Left lobe of liver (tissue), 2 donors: ENCODE results near the gene CCSER2. TPM values are rescaled to one million over a fixed set of nuclear protein-coding genes. Genes with fewer than 3 reads are reported as not detected.
"Not testable (repeated sequence)": the region's sequence is repeated elsewhere in the genome, so short reads cannot be mapped to it uniquely, and the experiment has no call there.

Experiments
- ATAC-seq: fragments of 200-7000 bp; cut with Tn5 transposase; one replicate; pipeline ENCODE4 v1.9.1; 2020; ENCODE audit warnings: mild to moderate bottlenecking, moderate library complexity
- DNase-seq: peaks from one replicate; pipeline ENCODE4 v3.0.0-alpha.2; 2020; ENCODE audit warnings: low spot score
- total RNA-seq: library from RNA; stranded (reverse); gene quantifications from one replicate; pipeline ENCODE4 v1.2.1, GENCODE V29; 2021
- donor health status: DM: no; HTN: no; CAD: no; lungs with moderate emphysema.
- donor health status: DM: no; HTN: yes; CAD: no.

The CCSER2 gene
- total RNA-seq, 1 donor from 2014 or later, result 13.9 TPM

DNA sequence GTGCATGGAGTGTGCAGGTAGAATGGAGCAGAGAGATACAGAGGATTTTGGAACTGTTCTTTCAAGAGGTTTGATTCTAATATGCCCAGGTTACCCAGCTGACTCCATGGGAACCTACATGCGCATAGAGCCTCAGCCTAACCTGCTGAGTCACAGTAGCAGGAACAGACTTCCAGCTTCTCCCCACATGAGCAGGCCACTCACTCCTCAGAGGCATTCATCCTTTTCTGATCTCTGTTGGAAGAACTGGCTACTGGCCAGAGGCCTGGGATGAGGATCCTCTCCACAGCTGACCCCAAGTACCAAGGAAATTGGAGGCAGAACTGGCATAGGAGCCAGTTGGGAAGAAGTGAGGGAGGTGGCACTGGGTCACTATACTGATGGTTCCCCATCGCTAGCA, 17.9 kb upstream of the CCSER2 start:
- ATAC-seq (no peak), DNase-seq (no peak)

DNA sequence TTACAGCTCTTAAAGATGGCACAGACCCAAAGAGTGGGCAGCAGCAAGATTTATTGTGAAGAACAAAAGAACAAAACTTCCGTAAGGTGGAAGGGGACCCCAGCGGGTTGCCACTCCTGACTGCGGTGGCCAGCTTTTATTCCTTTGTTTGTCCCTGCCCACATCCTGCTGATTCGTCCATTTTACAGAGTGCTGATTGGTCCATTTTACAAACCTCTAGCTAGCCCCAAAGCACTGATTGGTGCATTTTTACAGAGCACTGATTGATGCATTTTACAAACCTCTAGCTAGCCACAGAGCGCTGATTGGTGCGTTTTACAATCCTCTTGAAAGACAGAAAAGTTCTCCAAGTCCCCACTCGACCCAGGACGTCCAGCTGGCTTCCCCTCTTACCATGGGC, 16.8 kb upstream of the CCSER2 start:
- DNase-seq (no peak), ATAC-seq (no peak)

DNA sequence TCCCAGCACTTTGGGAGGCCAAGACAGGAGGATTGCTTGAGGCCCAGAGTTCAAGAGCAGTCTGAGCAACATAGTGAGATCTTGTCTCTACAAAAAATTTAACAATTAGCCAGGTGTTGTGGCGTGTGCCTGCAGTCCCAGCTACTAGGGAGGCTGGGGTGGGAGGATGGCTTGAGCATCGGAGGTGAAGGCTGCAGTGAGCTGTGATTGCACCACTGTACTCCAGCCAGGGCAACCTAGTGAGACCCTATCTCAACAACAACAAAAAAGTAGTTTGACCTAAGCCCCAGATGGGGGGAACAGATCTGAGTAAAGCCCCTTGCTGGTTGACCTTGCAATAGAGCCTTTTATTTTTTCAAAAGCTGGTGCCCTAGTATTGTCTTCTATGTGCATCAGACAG, 15.6 kb upstream of the CCSER2 start:
- no peak for DNase-seq
- no peak for ATAC-seq

- ATAC-seq (no peak), DNase-seq (no peak)
Observed at GRCh38 chr10:84314275-84314674, 14.1 kb upstream of the CCSER2 start.

DNA sequence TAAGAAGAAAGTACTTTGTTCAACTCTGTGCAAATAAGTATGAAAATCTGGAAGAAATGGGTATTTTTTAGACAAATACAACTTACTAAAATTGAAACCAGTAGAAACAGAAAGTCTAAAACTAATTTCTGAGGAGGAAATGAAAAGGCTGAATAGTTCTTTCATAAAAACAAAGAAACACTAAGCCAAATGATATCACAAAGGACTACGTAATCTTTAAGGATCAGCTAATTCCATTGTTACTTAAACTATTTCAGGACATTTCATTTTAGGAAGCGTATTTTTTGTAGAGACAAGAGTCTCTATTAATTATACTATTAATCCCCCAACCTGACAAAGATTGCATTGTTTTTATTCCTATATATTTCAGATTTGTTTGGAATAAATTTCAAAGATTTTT, 11.2 kb upstream of the CCSER2 start:
- DNase-seq (no peak), ATAC-seq (no peak)

DNA sequence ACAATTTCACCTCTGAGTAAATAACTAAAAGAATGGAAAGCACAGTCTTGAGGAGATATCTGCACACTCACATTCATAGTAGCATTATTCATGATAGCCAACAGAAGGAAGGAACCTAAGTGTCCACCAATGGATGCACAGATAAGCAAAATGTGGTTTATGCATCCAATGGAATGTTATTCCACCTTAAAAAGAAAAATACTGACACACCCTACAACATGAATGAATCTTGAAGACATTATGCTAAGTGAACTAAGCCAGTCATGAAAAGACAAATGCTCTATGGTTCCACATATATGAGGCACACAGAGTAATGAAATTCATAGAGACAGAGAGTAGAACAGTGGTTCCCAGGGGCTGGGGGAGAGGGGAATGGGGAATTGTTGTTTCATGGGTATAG, 6.5 kb upstream of the CCSER2 start:
- no peak for DNase-seq
- ATAC-seq, result no peak

GRCh38 chr10:84323566-84323965, 4.8 kb upstream of the CCSER2 start:
- not testable (repeated sequence) for ATAC-seq

DNA sequence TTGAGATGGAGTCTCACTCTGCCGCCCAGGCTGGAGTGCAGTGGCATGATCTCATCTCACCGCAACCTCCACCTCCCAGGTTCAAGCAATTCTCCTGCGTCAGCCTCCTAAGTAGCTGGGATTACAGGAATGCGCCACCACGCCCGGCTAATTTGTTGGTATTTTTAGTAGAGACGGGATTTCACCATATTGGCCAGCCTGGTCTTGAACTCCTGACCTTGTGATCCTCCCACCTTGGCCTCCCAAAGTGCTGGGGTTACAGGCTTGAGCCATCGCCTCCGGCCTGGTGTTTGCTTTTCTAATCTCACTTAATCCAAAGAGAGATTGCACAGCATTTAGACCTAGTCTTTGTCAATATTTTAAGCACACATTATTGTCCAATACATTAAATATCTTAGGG, 1.4 kb upstream of the CCSER2 start:
- not testable (repeated sequence) for DNase-seq, ATAC-seq

More at GRCh38 chr10:84323566-84323965, 4.8 kb upstream of the CCSER2 start:
- not testable (repeated sequence) for DNase-seq

DNA sequence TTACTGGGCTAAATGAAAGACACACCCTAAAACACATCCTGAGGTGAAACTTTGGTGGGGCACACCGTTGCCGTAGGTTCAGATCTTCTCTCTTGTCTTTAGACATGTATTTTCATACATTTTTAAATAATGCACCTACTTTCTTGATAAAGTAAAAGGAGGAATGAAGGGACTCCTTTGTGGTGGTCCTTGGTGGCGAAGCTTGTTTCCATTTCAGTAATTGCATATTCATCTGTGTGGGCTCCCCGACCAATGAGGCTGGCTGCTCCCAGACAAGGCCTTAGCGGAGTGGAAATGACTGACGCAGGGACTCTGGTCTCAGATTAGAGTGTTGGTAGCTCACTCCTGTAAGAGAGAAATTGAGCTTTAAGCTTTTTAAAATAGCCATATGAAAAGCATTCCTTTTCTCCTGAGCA, 815 bp downstream of the CCSER2 start:
- DNase-seq, result no peak
- ATAC-seq, result no peak

DNA sequence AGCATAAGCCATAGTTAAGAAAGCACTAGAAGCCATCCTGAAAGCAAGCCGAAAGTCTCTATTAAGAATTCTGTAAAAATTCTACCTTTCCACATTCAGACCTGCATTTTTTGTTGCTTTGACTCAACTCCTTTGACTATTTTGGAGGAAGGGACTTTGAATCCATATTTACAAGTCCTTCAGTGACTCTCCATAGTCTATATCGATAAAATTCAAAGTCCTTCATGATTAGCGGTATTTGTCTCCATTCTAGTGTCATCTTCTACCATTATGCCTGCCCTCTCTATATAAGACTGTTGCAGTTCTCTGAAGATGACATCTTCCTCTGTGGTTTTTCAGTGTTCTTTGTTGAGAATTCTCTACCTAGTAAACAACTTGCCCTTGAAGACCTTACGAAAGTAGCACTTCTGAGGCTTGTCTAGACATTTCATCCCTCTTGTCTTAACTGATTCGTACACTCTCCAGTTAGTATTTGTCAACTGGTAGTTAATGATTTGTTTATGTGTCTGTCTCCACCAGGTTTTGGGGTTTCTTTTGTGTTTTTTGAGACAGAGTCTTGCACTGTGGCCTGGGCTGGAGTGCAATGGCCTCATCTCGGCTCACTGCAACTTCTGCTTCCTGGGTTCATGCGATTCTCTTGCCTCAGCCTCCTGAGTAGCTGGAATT, 1.7 kb downstream of the CCSER2 start:
- no peak for DNase-seq
- ATAC-seq, result no peak

DNA sequence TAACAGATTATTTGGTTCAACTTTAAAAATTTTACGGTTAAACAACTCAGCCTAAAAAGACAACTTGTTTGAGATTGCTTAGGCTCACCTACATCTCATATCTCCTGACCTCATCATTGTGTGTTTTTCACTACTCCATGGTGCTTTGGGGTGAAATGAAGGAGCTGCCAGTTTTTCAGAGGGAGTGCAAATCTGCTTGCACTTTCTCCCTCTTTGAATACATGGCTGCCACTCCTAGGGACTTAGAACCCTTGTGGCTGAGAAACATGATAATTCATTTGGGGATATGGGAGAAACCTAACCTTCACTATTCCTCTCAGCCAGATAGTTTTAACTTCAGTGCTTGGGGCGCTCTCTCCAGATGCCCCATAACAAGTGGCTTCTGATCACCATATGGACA, 2.7 kb downstream of the CCSER2 start:
- ATAC-seq, result no peak
- DNase-seq, result no peak

DNA sequence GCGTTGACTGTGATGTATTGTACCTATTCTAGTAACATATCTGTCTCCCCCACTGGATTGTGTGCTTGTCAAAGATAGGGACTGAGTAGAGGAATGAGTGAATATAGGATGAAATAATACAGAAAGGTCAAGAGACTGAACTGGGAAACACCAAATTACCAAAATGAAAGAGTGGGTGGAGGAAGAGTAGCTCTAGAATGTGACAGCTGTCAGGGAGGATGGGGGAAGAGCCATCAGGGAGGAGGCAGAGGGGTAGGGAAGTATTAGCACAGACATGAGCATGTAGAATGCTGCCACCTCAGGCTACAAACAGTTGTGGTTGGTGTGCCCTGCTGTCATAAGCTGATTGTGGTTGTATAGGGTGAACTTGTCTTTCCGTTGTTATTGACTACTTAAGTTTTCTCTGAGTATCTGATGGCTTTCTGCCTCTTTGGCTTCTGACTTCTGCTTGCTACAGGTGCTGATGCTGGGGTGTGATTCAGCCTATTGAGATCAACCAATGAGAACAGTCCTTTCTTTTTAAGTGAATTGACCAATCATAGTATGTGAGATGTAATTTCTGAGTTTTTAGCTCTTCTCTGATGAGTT, 5.6 kb downstream of the CCSER2 start:
- no peak for DNase-seq
- no peak for ATAC-seq

DNA sequence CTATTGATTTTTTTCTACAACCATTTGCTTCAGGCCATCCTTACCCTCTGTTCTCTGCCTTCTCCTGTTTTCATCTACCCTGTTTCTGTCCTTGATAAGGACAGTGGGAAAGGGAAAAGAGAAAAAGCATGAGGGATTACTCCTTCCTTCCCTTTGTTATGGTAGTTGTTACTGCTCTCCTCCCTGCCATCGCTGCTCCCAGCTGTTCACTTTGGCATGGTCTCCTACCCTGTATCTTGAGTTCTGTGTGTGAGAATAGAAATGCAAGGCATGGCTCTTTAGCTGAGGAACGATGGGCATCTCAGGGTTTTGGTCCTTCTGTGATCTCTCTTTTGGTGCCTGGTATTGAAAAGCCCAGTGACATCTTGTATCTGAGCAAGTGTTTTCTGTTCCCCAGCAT, 6.4 kb downstream of the CCSER2 start:
- no peak for DNase-seq
- no peak for ATAC-seq

GRCh38 chr10:84335516-84335915, 7.1 kb downstream of the CCSER2 start:
- DNase-seq (no peak), ATAC-seq (no peak)

GRCh38 chr10:84336406-84337090, 8.2 kb downstream of the CCSER2 start:
- ATAC-seq (no peak), DNase-seq (no peak)

DNA sequence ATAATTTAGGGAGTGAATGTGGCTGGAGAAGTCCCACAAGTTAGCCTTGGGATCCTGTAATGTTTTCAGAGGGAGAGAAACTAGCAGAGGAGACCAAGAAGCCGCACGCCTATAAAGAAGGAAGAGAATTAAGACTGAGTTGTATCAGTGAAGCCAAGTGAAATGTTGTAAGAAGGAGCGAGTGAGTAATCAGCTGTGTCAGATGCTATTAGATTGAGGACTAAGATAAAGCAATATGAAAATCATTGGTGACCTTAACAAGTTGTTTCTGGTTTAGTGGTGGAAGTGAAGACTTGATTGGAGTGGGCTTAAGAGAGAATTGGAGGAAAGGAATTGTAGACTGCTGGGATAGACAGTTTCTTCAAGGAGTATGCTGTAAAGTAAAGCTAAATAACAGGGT, 8.8 kb downstream of the CCSER2 start:
- ATAC-seq (no peak), DNase-seq (no peak)

DNA sequence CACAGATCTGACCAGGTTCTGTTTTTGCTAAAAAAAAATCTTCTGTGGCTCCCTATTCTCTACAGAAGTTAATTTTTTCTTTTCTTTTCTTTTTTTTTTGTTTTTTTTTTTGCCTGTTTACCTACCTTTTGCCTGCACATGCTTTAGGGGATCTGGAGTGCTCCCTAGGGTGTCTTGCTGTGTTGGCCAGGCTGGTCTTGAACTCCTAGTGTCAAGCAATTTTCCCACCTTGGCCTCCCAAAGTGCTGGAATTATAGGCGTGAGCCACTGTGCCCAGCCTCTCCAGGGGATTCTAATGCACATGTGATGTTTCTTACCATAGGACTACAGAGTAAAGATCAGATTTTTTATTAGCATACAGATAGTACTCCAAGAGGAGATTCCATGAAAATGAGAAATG, 10.6 kb downstream of the CCSER2 start:
- ATAC-seq, result no peak
- no peak for DNase-seq

DNA sequence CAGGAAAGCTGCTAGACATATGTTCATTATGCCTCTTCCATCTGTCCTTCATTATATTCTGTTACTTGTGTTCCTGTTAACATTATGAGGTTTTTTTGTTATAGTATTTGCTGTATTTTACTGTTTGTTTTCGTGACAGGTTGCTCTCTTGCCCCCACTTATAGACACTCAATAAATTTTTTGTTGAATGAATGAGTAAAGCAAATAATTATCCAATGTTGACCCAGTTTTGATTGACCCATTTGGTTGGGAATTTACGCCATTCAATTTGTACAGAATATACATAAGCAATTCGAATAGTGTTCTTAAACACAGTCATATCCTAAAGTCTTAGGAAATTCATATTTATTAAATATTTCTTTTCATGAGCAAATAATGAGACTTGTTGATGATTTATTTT, 11.8 kb downstream of the CCSER2 start:
- no peak for ATAC-seq
- no peak for DNase-seq

- ATAC-seq (no peak), DNase-seq (no peak)
Observed at GRCh38 chr10:84340632-84341537, 12.5 kb downstream of the CCSER2 start.

DNA sequence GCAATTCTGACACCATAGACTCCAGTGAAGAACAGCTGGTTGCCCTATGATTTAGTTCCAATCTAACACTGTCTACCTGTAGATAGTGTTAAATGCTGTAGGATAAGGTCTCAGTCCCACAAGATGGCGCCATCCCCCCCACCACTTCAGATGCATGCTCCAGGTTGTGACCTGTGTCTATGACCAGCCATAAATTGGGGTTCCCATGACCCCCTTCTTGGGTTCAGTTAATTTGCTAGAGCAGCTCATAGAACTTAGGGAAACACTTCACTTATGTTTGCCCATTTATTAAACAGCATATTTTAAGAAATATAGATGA, 13.1 kb downstream of the CCSER2 start:
- no peak for ATAC-seq
- DNase-seq, result no peak

GRCh38 chr10:84341983-84342382, 13.6 kb downstream of the CCSER2 start:
- ATAC-seq (no peak), DNase-seq (no peak)

DNA sequence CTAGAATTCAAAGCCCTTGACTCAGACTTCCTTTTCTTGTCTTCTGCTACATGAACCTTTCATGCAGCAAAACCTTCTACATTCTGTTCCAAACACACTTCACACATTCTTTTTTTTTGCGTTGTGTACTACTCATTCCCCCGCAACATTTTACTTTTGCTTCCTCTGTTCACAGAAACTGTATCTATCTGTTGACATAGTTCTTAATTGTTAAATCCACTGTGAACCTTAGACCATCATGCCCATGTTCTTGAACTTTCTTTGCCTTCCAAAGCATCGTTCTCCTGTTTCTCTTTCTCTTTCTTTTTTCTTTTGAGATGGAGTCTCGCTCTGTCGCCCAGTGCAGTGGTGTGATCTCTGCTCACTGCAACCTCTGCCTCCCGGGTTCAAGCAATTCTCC, 14.2 kb downstream of the CCSER2 start:
- ATAC-seq (no peak), DNase-seq (no peak)
